C4-2B (cell line): ENCODE results near the gene RAB5B.
A peak's percentile ranks its signal among the peaks of the same experiment; 100 is the strongest.

Experiments used
- H3K27ac ChIP-seq: fragments of 450-650 bp; 2 replicates; pipeline ENCODE4 v1.5.1; 2017
- ZFX ChIP-seq: fragments of 450-650 bp; IDR thresholded peaks from 2 replicates; pipeline ENCODE4 v1.6.1; 2017
- TF ChIP-seq, protein P1 (sequence below): fragments of 450-650 bp; conservative IDR thresholded peaks from 2 replicates; pipeline ENCODE4 v1.5.1; 2017; ENCODE audit warnings: mild to moderate bottlenecking

Gene RAB5B

DNA sequence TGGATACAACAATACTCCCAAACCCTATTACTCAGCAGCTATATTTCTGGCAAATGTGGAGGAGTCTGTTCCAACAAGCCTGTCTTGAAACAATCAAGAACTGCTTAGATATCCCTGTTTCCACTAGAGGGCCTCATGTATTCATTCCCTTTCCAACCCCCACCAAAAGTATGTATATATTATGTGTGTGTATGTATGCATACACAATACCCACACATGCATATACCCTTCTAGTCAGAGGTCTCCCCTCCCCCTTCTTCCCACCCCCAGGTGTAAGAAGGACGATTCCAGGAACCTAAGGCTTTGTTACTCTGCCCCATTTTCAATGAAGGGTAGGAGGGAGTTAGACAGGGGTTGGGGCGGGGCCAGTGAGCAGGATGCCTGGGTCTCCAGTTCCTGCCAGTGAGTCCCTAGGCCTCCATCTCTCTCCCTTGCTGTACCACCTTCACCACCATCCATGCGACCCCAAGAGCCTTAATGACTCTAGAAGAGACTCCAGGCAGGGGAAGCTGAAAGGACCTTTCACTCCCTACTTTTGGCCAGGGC, 43.0 kb upstream of the RAB5B start, which contains the start of gene DGKA:
Gene DGKA, plus strand, starts transcription at position 392 of the 546 bp plus-strand sequence. CDS start 5,342 bp downstream, outside the sequence.
- H3K27ac ChIP-seq, result peak within 1 kb of the TSS; percentile 45
- TF ChIP-seq ZFX, result no peak
- TF ChIP-seq, protein P1, sequence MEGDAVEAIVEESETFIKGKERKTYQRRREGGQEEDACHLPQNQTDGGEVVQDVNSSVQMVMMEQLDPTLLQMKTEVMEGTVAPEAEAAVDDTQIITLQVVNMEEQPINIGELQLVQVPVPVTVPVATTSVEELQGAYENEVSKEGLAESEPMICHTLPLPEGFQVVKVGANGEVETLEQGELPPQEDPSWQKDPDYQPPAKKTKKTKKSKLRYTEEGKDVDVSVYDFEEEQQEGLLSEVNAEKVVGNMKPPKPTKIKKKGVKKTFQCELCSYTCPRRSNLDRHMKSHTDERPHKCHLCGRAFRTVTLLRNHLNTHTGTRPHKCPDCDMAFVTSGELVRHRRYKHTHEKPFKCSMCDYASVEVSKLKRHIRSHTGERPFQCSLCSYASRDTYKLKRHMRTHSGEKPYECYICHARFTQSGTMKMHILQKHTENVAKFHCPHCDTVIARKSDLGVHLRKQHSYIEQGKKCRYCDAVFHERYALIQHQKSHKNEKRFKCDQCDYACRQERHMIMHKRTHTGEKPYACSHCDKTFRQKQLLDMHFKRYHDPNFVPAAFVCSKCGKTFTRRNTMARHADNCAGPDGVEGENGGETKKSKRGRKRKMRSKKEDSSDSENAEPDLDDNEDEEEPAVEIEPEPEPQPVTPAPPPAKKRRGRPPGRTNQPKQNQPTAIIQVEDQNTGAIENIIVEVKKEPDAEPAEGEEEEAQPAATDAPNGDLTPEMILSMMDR, result peak; percentile 83

GRCh38 chr12:55931317-55931779, 42.5 kb upstream of the RAB5B start:
- H3K27ac ChIP-seq, result peak overlapping the region; percentile 45
- TF ChIP-seq, protein P1, result no peak
- no peak for TF ChIP-seq ZFX

DNA sequence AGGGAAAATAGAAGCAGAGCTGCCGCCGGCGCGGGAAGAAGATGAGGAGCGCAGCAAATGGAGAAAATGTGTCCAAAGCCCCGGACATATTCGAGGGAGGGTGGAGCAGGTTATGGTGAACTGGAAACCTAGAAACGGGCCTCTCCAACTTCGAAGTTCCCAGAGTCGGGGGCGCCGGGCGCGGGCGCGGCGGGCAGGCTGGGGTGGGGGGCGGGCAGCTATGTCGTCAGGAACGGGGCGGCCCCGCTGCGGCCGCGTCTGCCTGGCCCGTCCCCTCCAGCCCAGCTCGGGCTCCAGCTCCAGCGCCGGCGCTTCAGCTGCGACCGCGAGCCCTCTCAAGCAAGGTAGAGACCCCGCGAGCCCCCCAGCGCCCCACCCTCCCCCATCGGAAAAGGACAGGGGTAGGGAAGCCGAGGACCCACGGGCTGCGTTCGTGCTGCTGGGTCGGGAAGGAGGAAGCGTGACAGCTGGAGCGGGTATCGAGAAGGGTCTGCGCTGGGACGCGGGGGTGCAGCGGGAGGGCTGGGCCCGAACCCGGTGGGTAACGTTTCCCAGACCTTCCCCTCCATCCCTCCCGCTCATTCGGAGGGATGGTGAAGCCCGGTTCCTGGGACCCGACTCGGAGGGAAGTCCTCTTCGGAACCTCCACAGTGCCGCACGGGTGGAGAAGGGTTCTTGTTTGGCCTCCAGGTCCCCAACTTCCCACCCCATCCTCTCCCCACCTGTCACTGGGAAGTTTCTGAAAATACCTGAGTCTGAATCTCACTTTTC, 41.9 kb upstream of the RAB5B start:
- TF ChIP-seq ZFX, result no peak
- TF ChIP-seq, protein P1, result no peak
- peak overlapping the region; percentile 45 for H3K27ac ChIP-seq

- H3K27ac ChIP-seq, result peak overlapping the region; percentile 45; the same call in 1 of the 2 replicates
- TF ChIP-seq, protein P1, result no peak
- no peak for TF ChIP-seq ZFX
These were observed 41.3 kb upstream of the RAB5B start for GRCh38 chr12:55932551-55932910.

- H3K27ac ChIP-seq, result no peak overlapping the region
- TF ChIP-seq, protein P1, result no peak
- TF ChIP-seq ZFX, result no peak
These were observed 40.6 kb upstream of the RAB5B start for GRCh38 chr12:55933169-55933798.

- TF ChIP-seq ZFX, result no peak
- TF ChIP-seq, protein P1, result no peak
- no peak overlapping the region for H3K27ac ChIP-seq
These were observed 39.8 kb upstream of the RAB5B start for GRCh38 chr12:55933799-55934742.
